Loucy (cell line): ENCODE data around the gene PMVK.

Experiments used
- CTCF ChIP-seq: fragments of 200-600 bp; sonication (generic); conservative IDR thresholded peaks from 2 replicates; pipeline ENCODE4 v1.5.1; 2014; ENCODE audit warnings: mild to moderate bottlenecking, antibody characterized with exemption, low read length
- EZH2phosphoT487 ChIP-seq: fragments of 200-600 bp; IDR thresholded peaks from 2 replicates; pipeline ENCODE4 v1.6.1; 2018; ENCODE audit warnings: antibody characterized with exemption, mild to moderate bottlenecking, moderate library complexity, borderline replicate concordance

GRCh38 chr1:154899041-154899440, 37.5 kb downstream of the PMVK start:
- TF ChIP-seq CTCF (no peak), EZH2phosphoT487 (no peak)
